Aorta (tissue), 5 donors: ENCODE data around the gene RELCH. TPM values are rescaled to one million over a fixed set of nuclear protein-coding genes. Genes with fewer than 3 reads are reported as not detected.

Experiments
- ATAC-seq: fragments of 200-7000 bp; cut with Tn5 transposase; one replicate; pipeline ENCODE4 v1.9.1; 2022; ENCODE audit warnings: moderate library complexity; ENCODE audit not compliant: low FRiP score
- DNase-seq, 2 donors: peaks; one replicate each; pipeline ENCODE4 v3.0.0-alpha.2; 2020
- H3K27ac ChIP-seq, 2 donors: one replicate each; pipeline ENCODE4 v1.5.1; 2013; ENCODE audit warnings: low read length in 2 of 2, mild to moderate bottlenecking in 2 of 2, moderate library complexity in 2 of 2, control low read depth in 1 of 2, inconsistent platforms in 1 of 2, low read depth in 1 of 2
- H3K27me3 ChIP-seq, 2 donors: one replicate each; pipeline ENCODE4 v1.6.1; 2013; ENCODE audit warnings: control low read depth in 1 of 2, low read length in 1 of 2, mild to moderate bottlenecking in 1 of 2, moderate library complexity in 1 of 2; ENCODE audit not compliant: insufficient read depth in 2 of 2, control insufficient read depth in 1 of 2
- H3K36me3 ChIP-seq, 2 donors: one replicate each; pipeline ENCODE4 v1.6.1; 2013; ENCODE audit warnings: control low read depth in 1 of 2, low read length in 1 of 2, mild to moderate bottlenecking in 1 of 2; ENCODE audit not compliant: insufficient read depth in 2 of 2, control insufficient read depth in 1 of 2
- H3K4me1 ChIP-seq, 2 donors: one replicate each; pipeline ENCODE4 v1.6.1; 2013; ENCODE audit warnings: low read length in 2 of 2, control low read depth in 1 of 2, mild to moderate bottlenecking in 1 of 2, moderate library complexity in 1 of 2; ENCODE audit not compliant: insufficient read depth in 2 of 2, control insufficient read depth in 1 of 2
- H3K4me3 ChIP-seq, 2 donors: one replicate each; pipeline ENCODE4 v1.5.1; 2013; ENCODE audit warnings: low read length in 2 of 2, control low read depth in 1 of 2, mild to moderate bottlenecking in 1 of 2
- H3K9me3 ChIP-seq: one replicate; pipeline ENCODE4 v1.6.1; 2013; ENCODE audit warnings: mild to moderate bottlenecking, low read length; ENCODE audit not compliant: control insufficient read depth
- WGBS, 2 donors: extraction: QIAGEN DNeasy Blood & Tissue Kit; methylation state at CpG; one replicate each; pipeline ENCODE4 v1.1.7; 2013; 5-methylcytosine and 5-hydroxymethylcytosine counted together
- intact Hi-C, 2 donors: fragments of 100-400 bp; cut with DNase I; formaldehyde crosslinking; loops; one replicate each; pipeline versions ENCODE4 v1.14.2 to v1.15.0; 2022
- polyA plus RNA-seq, 2 donors: library from polyadenylated mRNA; stranded (reverse); fragments of 200-250 nt; gene quantifications; one replicate each; pipeline ENCODE4 v1.2.3, GENCODE V29; 2013
- total RNA-seq, 2 donors: library from RNA; stranded (reverse); fragmentation: NEBNext Ultra II Directional; extraction: Animal tissue kit (Norgen Biotek cat#: 25700); gene quantifications; one replicate each; pipeline ENCODE4 v1.2.1, GENCODE V29; 2021
- donor health status: healthy with polysubstance abuse.
- donor health status: Bipolar disorder and iron deficiency.
- donor health status: DM: no; HTN: no; CAD: no.
- donor health status: DM: no; HTN: no; CAD: no.
- donor health status: DM: yes; HTN: yes; CAD: no.

The RELCH gene
- total and polyA plus RNA-seq, 4 donors = 1.8 to 40.7 (median 21.9) TPM

GRCh38 chr18:62300359-62300963 is 113.4 kb downstream of the RELCH start:
- Histone ChIP-seq H3K9me3 (no peaks in the 10 kb centered on the region), H3K4me1 (no peaks in the 10 kb centered on the region), H3K4me3 (no peak overlapping the region), H3K36me3 (peaks cover 2 to 5% of the 10 kb centered on the region in 2 donors), H3K27me3 (no peaks in the 10 kb centered on the region), H3K27ac (no peak overlapping the region)
- intact Hi-C loops = no loop called here
- 90 to 93% methylated on average over 3 of the region's 3 CpGs for WGBS, 2 donors
- DNase-seq (no peak), ATAC-seq (no peak)

GRCh38 chr18:62301322-62301721 is 114.3 kb downstream of the RELCH start:
- Histone ChIP-seq H3K27me3 (no peaks in the 10 kb centered on the region), H3K9me3 (no peaks in the 10 kb centered on the region), H3K36me3 (peaks cover 2 to 5% of the 10 kb centered on the region in 2 donors), H3K4me1 (no peaks in the 10 kb centered on the region), H3K27ac (no peak overlapping the region), H3K4me3 (no peak overlapping the region)
- ATAC-seq (no peak), DNase-seq (no peak)
- WGBS, 2 donors = 96 to 97% methylated on average over 1 of the region's 1 CpG
- intact Hi-C loops = no loop called here

- Histone ChIP-seq H3K36me3 (no peaks in the 10 kb centered on the region), H3K4me3 (no peak overlapping the region), H3K27me3 (peaks cover 0 to 1% of the 10 kb centered on the region in 2 donors), H3K9me3 (peaks cover 1% of the 10 kb centered on the region), H3K4me1 (no peaks in the 10 kb centered on the region), H3K27ac (no peak overlapping the region)
- ATAC-seq (no peak), DNase-seq (no peak)
- WGBS, 2 donors = 96 to 100% methylated on average over 1 of the region's 1 CpG
- intact Hi-C loops = no loop called here
These were observed 125.8 kb downstream of the RELCH start for GRCh38 chr18:62312851-62313250.

GRCh38 chr18:62318228-62319180 is 131.4 kb downstream of the RELCH start:
- Histone ChIP-seq H3K4me1 (no peaks in the 10 kb centered on the region), H3K27me3 (peaks cover 0 to 1% of the 10 kb centered on the region in 2 donors), H3K27ac (no peak overlapping the region), H3K9me3 (peaks cover under 1% of the 10 kb centered on the region), H3K4me3 (no peak overlapping the region), H3K36me3 (no peaks in the 10 kb centered on the region)
- ATAC-seq (no peak), DNase-seq (no peak)
- intact Hi-C loops = no loop called here
- WGBS, 2 donors = 72 to 81% methylated on average over 4 of the region's 4 CpGs

- 45 to 46% methylated on average over 3 of the region's 3 CpGs for WGBS, 2 donors
These were observed 134.1 kb downstream of the RELCH start for GRCh38 chr18:62321201-62321600.

GRCh38 chr18:62323483-62324180 is 136.6 kb downstream of the RELCH start:
- DNase-seq (no peak), ATAC-seq (no peak)
- Histone ChIP-seq H3K27ac (no peak overlapping the region), H3K4me1 (no peaks in the 10 kb centered on the region), H3K36me3 (no peaks in the 10 kb centered on the region), H3K4me3 (no peak overlapping the region), H3K27me3 (no peaks in the 10 kb centered on the region), H3K9me3 (no peaks in the 10 kb centered on the region)
- WGBS, 2 donors = 30 to 31% methylated on average over 6 of the region's 6 CpGs
- intact Hi-C loops = no loop called here

More at GRCh38 chr18:62321201-62321600, 134.1 kb downstream of the RELCH start:
- Histone ChIP-seq H3K9me3 (no peaks in the 10 kb centered on the region), H3K4me1 (no peaks in the 10 kb centered on the region), H3K4me3 (no peak overlapping the region), H3K27me3 (no peaks in the 10 kb centered on the region), H3K27ac (no peak overlapping the region), H3K36me3 (no peaks in the 10 kb centered on the region)
- intact Hi-C loops = no loop called here
- ATAC-seq (no peak), DNase-seq (no peak)

- H3K27ac ChIP-seq = no peak overlapping the region
- intact Hi-C loops = no loop called here
- H3K9me3 ChIP-seq = no peaks in the 10 kb centered on the region
- H3K4me3 ChIP-seq = no peak overlapping the region
- H3K36me3 ChIP-seq = no peaks in the 10 kb centered on the region
- no peaks in the 10 kb centered on the region for H3K4me1 ChIP-seq
- ATAC-seq (no peak), DNase-seq (no peak)
- 35 to 39% methylated on average over 12 of the region's 12 CpGs for WGBS, 2 donors
- no peaks in the 10 kb centered on the region for H3K27me3 ChIP-seq
These were observed 137.2 kb downstream of the RELCH start for GRCh38 chr18:62324181-62324828.
